CD4-positive, alpha-beta T cell treated with Interleukin-21 for 1 hour (primary cell): Measurements from ENCODE around the gene SMG7.

ENCODE experiments used
- DNase-seq: peaks from one replicate; pipeline ENCODE4 v3.0.0-alpha.2; 2020

The SMG7 gene

DNA sequence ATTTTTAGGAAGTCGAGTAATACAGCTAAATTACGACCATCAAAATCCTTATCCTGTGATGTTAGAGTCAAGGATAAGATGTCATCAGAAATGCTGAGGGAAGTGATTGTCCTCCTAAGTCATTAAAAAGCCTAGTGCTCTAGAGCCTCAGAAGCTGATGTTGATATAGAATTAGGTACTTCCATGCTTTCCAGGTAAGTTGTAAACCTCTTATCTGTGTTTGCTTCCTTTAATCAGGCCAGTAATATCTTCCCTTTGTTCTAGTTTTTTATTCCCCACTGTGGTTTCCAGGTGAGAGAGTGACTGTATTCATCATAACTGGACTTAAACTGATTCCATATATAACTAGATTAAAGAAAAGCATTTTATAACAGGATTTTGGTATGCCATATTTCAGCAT is 44.4 kb downstream of the SMG7 start:
- DNase-seq: no peak

DNA sequence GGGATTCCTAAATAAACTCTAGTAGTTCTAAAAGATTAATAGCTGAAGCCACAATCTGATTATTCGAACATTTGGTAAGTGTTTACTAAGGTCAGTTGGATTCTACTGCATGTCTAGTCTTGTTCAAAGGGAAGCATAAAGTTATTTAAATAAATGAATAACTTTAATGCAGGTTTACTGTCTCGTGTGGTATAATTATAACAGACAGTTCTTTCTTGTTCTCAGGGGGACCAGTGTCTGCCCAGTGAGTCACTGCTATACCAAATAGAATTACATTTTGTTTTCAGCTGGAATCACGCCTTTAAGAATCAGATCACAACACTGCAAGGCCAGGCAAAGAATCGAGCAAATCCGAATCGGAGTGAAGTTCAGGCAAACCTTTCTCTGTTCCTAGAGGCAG is 45.1 kb downstream of the SMG7 start:
- no peak for DNase-seq

DNA sequence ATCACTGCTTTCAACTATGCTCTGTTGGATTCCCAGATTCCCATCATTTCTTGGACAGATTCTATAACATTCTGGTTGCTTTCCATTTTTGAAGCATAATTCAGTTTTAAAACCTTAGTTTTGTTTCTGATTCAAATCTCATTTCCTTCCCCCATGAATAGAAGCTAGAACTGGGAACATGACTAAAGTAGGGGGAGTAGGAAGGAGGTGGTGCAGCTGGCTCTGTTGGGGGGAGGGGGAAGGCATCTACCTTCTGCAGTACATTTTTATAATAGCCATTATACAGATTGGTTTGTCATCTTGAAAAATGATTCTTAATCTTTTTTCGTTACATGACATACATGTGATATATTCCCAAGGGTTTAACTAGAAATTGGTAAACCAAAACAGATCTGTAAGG is 48.1 kb downstream of the SMG7 start:
- DNase-seq: no peak

DNA sequence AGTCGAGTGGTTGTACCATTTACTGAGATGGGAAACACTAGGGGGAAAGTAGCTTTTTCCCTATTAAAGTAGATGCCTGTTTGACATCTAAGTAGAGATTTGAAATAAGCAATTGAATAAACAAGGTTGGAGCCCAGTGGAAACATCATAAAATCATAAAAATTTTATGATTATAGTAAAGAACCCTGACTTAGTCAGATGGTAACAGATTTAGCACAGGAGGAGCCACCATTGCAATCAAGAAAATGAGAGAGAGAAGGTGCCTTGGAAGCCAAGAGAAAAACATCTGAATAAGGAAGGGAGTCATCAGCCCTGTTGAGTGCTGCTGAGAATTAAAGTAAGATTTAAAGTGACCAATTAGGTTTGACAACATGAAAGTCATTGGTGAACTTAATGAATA is 49.8 kb downstream of the SMG7 start:
- DNase-seq: no peak

DNA sequence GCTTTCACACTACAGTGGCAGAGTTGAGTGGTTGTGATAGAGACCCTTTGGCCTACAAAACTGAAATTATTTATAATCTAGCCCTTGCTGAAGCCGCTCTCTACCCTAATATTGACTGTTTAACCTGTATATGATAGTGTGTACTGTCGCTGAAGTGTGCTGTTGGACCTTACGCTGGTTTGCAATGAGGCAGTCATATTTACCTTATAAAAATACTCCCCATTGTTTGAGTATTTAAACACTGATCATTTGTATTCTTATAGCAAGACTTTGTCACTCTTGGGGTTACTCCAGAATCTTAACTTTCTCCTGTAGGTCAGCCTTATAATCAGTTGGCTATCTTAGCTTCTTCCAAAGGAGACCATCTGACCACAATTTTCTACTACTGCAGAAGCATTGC is 56.3 kb downstream of the SMG7 start:
- DNase-seq: no peak

DNA sequence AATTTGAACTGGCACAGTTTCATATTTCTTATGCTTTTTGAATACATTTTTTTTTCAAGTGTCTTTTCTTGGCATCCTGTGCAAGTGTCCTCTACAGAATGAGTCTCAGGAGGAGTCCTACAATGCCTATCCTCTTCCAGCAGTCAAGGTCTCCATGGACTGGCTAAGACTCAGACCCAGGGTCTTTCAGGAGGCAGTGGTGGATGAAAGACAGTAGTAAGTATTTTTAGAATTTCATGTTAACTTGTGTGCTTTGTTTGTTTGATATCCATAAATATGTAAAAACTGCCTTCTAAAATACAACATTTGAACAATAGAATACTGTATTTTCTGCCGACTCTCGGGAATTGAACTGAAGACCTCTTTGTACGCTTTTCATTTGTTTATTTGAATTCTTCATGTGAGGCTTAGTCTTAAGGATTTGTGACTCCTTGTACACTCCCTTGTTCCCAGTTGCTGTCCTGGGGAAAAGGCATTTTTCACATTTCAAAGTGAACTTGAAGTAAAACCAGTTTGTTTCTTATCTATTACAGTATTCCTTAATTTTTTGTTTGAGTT is 61.4 kb downstream of the SMG7 start:
- DNase-seq: no peak

DNA sequence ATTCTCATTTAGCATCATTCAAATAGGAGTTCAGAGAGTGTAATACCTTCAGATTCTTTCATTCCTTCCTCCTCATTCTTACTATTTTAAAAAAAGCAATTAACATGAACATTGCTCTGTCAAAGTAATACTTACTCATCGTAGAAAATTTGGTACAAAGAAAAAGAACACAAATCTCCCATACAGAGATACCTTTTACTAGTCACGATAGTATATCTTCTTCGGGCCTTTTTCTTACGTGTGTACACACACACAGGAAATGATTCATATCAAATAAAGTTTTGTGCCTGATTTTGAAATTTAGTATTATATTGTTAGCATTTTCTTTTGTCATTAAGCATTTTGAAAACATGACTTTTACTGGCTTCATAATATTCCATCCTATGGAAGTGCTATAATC is 65.1 kb downstream of the SMG7 start:
- no peak for DNase-seq

DNA sequence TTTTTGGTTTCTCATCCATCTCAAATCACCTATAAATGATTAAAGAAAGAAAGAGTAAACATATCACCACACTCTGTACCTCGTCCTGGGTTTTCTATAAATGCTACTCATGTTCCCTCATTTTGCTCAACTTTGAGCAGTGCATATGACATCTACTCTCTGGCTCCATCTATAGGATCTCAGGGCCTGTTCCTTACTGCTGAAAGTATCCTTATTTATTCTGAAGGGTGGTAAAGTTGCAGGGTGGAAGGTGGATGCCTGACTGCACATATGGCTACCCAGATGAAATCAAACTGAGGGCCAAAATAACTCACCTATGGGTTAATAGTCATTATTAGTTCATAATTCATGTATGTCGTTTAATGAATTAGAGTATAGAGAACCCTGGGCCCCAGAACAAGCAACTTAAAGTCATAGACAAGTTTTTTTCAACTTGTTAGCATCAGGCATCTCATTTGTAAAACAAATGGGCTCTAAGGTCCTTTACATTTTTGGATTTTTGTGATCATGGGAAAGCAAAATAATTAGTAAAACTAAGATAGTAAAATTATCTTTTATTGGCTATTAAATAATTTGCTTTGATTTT is 71.4 kb downstream of the SMG7 start:
- DNase-seq: peak; percentile 61

DNA sequence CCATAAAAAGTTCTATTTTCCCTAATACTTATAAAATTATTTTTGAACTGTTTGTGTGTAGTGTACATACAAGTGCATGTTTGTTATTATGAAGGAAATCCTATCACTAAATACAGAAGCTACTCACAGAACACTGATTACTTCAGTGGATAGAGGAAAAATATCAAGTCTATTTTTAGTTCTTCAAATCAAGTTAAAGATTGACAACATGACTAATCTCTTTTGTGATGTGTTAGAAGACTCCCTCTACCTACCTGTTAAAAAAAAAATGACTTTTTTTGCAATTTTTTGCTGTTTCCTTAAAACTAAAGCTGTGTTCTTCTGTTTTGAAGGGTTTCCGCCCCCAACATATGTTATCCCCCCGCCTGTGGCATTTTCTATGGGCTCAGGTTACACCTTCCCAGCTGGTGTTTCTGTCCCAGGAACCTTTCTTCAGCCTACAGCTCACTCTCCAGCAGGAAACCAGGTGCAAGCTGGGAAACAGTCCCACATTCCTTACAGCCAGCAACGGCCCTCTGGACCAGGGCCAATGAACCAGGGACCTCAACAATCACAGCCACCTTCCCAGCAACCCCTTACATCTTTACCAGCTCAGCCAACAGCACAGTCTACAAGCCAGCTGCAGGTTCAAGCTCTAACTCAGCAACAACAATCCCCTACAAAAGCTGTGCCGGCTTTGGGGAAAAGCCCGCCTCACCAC is 72.4 kb downstream of the SMG7 start:
- no peak for DNase-seq

DNA sequence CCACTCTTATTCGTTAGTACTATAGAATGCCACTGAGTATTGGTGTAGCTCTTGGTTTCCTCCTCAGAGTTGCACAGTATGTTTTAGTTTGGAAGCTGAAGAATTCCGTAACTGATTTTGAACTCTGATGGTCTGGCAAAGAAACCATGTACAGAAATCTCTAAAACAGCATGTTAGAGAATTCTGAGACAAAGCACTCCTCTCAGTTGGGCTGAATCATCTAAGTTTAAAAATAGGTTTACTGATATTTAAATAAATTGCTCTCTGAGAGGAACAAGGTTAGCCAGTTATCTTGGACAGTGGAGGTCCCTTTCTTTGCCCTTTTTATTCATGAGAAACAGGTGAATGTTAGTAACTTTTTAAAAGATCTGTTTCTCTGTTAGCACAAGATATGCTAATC is 74.1 kb downstream of the SMG7 start:
- DNase-seq: no peak

DNA sequence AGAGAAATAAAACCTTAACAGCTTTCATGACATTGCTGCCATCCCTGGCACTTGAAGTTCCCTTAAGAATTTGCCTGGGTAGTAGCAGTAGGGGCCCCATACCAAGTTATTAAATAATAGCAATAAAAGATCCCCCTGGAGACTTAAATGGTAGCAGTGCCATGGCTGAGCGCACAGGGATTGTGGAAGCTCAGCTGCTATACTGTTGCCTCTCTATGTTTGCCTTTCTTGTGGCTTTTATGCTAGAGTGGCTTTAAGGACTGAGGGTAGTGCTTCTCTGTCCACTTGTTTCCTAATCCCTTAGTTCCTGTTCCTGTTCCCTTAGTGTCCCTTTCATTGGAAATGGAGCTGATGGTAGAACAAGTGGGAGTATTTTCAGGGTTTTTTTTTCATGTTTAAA is 75.8 kb downstream of the SMG7 start:
- DNase-seq: no peak

DNA sequence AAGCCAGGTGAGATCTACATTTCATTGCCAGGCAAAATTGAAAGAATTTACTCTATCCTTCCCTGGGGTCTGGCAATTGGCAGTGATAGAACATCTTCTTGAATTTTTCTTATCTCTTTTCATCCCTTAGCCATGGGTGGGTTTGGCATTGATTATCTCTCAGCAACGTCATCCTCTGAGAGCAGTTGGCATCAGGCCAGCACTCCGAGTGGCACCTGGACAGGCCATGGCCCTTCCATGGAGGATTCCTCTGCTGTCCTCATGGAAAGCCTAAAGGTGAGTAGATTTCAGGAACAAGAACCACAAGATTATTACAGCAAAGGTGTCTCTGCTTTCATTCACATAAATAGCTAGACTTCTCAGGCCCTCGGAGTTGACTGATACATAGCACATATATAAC is 78.6 kb downstream of the SMG7 start:
- DNase-seq: no peak

DNA sequence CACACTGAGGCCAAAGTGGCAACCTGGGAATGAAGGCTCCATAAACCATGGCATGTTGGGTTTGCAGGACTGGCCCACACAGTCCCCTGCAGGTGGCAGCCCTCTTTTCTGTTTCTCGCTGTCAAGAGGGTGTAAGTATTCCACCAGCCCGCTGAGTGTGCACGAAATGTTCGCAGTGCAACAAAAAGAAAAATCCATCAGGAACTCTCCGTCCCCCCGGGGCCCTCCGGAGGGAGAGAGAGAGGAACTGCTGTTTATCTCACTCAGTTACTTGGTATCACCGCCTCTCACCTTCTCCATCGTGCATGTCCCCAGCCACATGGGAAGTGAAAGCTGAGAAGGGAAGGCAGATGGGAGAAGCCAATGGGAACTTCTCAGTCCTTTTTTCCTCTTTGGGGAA is 79.6 kb downstream of the SMG7 start:
- DNase-seq: no peak

DNA sequence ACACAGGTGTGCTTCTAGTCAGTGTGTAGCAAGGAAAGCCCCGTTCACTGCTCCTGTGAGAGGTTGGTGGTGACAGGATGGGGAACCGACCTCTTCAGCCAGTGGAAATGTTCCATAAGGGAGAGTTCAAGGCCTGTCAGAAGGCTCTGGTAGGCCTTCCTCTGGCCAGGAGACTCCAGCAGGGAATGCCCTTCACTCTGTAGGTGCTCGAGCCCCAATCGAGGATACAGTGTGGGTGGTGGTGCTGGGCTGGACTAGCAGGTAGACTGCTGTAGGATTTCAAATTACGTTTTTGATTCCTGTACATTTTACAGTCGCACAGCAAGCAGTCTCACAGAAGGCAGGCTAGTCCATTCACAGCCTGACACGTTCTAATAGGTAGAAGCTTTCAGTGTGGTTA is 80.1 kb downstream of the SMG7 start:
- DNase-seq: no peak

DNA sequence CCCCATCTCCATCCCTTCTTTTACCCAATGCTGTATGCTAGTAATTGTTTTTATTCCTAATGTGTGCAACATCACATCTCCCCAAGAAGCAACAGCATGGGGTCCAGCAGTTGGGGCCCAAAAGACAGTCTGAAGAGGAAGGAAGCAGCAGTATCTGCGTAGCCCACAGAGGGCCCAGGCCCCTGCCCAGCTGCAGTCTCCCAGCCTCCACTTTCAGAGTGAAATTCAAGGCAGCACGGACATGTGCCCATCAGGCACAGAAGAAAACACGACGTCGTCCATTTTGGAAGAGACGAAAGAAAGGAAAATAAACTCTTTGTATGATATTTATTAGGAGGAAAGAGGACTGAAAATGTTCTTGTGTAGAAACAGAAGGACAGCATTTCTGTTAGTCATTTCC is 80.6 kb downstream of the SMG7 start:
- DNase-seq: no peak

DNA sequence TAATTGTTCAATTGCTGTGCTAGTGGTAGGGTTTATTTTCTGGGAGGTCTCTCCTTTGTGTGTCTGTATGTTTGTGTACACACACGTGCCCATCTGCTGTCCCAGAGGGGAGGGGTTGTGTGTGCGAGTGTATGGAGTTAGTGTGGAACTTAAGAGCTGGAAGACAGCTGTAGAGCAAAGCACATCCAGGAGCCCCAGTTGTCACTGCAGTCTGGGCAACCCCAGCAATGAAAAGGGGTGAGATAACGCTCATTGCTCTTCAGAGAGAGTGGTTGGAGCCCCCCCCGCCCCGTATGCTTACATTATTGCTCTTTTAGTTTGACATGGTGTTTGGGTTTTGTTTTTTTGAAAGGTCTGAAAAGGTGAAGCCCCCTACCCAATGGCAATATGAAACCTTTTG is 81.0 kb downstream of the SMG7 start:
- DNase-seq: no peak

DNA sequence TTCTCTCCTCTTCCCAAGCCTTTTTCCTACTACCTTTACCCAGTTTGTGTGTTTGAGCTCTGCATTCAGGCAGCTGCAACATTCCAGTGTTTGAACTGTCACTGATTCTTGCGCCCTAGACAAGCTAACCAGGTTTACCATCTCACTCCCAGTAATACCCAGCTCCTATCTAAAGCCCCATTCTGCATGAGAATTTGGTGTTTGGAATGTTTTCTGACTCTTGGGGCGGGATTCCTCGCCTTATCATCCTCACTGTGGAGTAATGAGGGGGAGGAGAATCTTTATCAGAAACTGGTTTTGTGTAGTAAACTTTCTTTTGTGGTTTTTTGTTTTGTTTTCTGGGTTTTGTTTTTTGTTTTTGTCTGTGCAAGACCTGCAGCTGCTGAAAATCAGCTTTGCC is 81.5 kb downstream of the SMG7 start:
- no peak for DNase-seq

DNA sequence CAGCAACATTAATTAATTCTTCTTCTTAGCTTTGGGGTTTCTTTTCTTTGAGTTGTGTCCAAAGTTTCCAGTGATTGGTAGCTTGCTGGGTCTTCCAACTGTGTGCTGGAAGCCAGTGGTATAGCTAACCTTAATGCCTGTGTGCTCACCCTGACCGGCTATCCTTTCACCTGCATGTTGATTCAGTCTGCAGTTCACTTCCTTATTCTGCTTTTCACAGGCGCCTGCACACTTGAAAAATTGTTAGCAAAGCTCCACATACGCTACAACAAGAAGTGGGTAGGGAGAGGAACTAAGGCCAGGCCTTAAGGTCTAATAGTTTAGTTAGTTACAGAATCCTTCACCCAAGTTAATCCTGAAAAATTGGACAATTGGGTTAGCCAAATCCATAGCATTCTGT is 82.3 kb downstream of the SMG7 start:
- no peak for DNase-seq

DNA sequence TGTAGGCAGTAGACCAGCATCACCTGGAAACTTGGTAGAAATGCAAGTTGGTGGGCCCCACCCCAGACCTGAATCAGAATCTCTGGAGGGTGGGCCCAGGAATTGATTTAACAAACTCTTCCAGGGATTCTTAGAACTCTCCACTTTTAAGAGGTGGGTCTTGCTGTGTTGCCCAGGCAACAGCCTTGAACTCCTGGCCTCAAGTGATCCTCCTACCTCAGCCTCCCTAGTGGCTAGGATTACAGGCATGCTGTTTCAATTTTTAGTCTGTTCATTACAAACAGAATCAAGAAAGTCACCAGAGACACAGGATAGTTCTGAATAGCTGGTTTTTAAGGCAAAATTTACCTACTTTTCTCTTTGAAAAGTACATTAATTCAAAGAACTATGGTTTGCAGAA is 86.8 kb downstream of the SMG7 start:
- no peak for DNase-seq

DNA sequence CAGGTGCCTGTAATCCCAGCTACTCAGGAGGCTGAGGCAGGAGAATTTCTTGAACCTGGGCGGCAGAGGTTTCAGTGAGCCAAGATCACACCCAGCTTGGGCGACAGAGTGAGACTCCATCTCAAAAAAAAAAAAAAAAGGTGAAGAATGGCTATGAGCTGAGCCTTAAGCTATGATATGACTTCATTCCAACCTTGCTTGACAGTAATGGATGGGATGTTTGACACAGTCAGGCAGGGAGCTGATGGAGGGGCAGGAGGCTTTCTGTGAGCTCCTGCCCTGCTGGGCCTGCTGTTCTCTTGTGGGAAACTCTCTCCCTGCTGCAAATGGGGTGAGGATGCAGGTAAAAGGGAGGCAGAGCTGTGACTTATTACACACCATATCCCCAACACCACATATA is 90.4 kb downstream of the SMG7 start:
- DNase-seq: no peak

DNA sequence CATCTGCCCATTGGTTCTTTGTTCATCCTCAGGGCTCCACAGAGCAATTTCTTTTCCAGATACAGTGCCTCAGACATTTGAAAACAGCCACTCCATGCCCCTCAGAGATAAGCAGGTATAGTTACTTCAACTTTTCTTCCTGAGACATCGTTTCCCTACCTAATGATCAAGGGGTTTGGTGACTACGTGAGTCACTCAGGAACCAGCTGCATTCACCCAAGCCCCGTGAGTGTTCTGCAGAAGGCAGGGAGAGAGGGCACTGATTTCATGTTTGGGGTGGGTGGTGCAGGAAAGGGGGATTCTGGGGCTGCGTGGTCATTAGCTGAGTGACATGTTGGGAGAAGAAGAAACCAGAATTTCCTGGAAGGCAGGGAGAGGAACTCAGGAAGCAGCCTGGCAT is 93.0 kb downstream of the SMG7 start:
- DNase-seq: no peak

DNA sequence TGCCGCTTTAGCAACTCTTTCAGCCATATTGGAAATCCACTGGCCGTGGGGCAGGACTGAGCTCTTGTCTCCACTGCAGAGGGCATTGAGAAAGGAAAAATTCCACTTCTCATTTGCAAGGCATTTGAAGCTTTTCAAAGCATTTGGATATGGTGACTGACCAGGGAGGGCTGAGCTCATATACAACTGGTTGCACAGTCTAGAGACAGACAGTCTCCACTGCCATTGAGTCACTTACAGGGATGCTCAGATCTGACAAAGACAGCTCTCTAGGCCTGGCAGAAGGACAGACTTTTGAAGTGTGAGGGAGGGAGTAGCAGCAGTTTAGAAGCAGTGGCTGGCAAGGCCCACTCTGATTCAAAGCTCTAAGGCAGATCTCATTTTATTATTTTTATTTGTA is 93.7 kb downstream of the SMG7 start:
- no peak for DNase-seq

DNA sequence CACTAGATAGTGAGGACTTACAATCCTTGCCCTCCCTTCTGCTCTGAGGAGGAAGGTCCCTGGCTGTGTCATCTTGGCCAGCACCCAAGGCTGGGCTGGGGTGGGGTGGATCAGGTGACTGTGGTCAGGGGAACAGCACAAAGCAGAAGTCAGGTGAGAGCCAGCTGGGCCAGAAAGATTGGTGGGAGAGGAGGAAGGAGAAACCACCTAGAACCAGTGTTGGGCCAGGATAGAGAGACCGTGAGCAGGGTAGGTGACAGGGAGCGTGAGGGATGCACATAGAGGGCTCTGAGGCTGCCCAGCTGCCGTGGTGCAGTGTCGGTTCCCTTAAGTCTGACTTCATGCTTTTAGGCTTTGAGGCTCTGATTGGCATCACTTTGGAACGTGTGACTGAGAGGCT is 95.3 kb downstream of the SMG7 start:
- peak; percentile 20 for DNase-seq

DNA sequence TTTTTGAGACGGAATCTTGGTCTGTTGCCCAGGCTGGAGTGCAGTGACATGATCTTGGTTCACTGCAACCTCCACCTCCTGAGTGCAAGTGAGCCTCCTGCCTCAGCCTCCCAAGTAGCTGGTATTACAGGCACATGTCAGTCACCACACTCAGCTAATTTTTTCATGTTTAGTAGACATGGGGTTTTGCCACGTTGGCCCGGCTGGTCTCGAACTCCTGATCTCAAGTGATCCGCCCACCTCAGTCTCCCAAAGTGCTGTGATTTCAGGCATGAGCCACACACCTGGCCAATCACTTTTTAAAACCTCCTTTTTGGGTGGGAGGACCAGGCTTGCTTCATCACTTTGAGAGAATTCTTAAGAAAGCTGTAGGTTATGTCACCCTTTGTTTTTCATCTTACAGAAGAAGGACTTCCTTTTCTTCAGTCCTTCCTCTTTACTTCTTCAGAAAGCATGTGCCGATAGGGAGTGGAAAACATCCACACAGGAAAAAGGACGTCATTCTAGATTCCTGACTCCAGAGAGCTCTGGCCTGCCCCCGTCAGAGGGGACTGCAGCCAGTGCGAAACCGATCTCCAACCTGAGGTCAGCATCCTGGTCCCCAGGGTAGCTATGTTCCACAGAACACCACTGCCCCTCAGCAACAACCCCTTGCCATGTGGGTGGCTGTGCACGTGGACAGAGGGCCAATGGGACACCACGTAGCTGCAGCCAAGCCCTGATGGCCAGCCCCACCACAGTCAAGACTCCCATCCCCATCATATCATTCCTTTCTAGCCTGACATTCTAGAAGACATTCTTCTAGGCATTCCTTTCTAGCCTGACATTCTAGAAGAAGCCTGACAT is 96.1 kb downstream of the SMG7 start:
- DNase-seq: no peak
